Mesothelial cell of epicardium (in vitro differentiated cells): ENCODE data around the gene KRT14. TPM values are rescaled to one million over a fixed set of nuclear protein-coding genes. Genes with fewer than 3 reads are reported as not detected.
A peak's percentile ranks its signal among the peaks of the same experiment; 100 is the strongest.

Experiments
- DNase-seq, 2 experiments: peaks; one replicate each; pipeline ENCODE4 v3.0.0; 2021; ENCODE audit warnings: low spot score in 2 of 2; ENCODE audit not compliant: unreplicated experiment in 2 of 2
- H3K27ac Mint-ChIP-seq: 2 replicates; pipeline ENCODE4 v1.8.0; 2021; ENCODE audit warnings: mixed read lengths
- H3K27me3 Mint-ChIP-seq: 2 replicates; pipeline ENCODE4 v1.8.0; 2021; ENCODE audit warnings: low read depth, mixed read lengths
- H3K36me3 Mint-ChIP-seq: 2 replicates; pipeline ENCODE4 v1.8.0; 2021; ENCODE audit warnings: mixed read lengths
- H3K4me1 Mint-ChIP-seq: 2 replicates; pipeline ENCODE4 v1.8.0; 2021; ENCODE audit warnings: mixed read lengths
- H3K4me3 Mint-ChIP-seq: 2 replicates; pipeline ENCODE4 v1.8.0; 2021; ENCODE audit warnings: mild to moderate bottlenecking, moderate library complexity, mixed read lengths
- H3K9me3 Mint-ChIP-seq: 2 replicates; pipeline ENCODE4 v1.8.0; 2021; ENCODE audit warnings: mixed read lengths
- CTCF ChIP-seq: fragments of 200-600 bp; sonication (generic); IDR thresholded peaks from one replicate; pipeline ENCODE4 v1.5.0; 2021; ENCODE audit warnings: antibody characterized with exemption; ENCODE audit not compliant: unreplicated experiment
- total RNA-seq: library from RNA; stranded (reverse); gene quantifications from 3 replicates; pipeline ENCODE4 v1.2.1, GENCODE V29; 2021

Gene KRT14
- total RNA-seq, 1 donor from 2014 or later = not detected

GRCh38 chr17:41594363-41594915, 7.7 kb upstream of the KRT14 start:
- H3K36me3 Mint-ChIP-seq = no peaks in the 10 kb centered on the region
- TF ChIP-seq CTCF = no peak
- H3K4me1 Mint-ChIP-seq = peaks cover 11% of the 10 kb centered on the region
- no peak for DNase-seq
- H3K4me3 Mint-ChIP-seq = no peak overlapping the region
- peaks cover 5% of the 10 kb centered on the region for H3K27me3 Mint-ChIP-seq
- no peaks in the 10 kb centered on the region for H3K9me3 Mint-ChIP-seq
- no peak overlapping the region for H3K27ac Mint-ChIP-seq

DNA sequence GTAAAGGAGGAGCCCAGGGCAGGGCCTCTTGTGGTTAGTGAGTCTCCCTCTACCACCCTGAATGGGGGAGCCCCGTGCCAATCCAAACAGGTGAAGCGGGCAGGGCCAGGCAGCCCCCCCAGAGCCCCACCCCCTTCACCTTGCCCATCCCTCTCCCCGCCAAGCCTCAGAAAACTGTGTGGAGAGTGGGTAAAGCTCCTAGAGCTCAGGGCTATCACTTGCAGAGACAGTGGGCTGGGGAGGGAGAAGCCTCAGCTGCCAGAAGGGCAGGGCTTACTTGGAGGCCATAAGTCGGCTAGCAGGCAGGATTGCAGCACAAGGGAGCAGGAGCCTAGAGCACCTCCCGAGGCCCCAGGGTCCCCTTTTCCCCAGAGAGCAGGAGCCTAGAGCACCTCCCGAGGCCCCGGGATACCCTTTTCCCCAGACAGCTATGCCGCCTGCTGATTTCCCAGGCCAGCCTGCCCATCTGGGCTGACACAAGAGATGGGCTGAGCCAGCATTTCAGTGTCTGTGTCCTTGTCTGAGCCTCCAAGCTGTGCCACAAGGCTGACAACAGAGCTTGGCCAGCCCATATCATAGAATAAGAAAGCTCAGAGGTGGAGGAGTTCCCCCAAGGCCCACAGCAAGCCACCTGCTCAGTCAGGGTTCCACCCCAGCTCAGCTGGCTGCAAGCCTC, 6.7 kb upstream of the KRT14 start:
- DNase-seq = no peak
- Mint-ChIP-seq H3K27me3 (peaks cover 5% of the 10 kb centered on the region), H3K4me1 (peaks cover 13% of the 10 kb centered on the region), H3K4me3 (no peak overlapping the region), H3K36me3 (no peaks in the 10 kb centered on the region), H3K9me3 (no peaks in the 10 kb centered on the region), H3K27ac (no peak overlapping the region)
- TF ChIP-seq CTCF = no peak

DNA sequence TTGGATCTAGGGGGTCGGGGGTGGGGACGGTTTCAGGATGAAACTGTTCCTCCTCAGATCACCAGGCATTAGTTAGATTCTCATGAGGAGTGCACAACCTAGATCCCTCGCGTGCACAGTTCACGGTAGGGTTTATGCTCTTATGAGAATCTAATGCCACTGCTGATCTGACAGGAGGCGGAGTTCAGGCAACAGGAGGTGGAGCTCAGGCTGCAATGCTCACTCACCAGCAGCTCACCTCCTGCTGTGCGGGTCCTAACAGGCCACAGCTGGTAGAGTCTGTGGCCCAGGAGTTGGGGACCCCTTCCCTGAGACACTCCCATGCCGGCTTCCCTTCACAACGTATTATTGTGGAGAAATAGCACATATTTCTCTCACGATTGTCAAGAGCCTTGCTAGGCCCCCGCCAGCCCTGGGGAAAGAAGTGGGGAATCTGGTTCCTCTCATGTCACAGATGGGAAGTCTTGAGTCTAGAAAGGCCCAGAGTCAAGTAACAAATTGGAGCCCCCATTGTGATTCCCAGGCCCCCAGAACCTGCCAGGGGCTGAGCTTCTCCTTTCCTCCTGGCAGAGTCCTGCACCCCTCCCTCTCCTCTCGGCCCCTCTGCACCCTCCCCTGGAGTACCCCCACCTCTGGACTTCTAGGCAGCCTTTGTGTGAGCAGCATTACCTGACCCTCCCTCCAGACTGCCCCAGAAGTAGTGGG, 6.1 kb upstream of the KRT14 start:
- DNase-seq = no peak
- Mint-ChIP-seq H3K4me3 (no peak overlapping the region), H3K4me1 (peaks cover 16% of the 10 kb centered on the region), H3K27ac (no peak overlapping the region), H3K36me3 (no peaks in the 10 kb centered on the region), H3K9me3 (no peaks in the 10 kb centered on the region), H3K27me3 (peaks cover 5% of the 10 kb centered on the region)
- no peak for TF ChIP-seq CTCF

- no peaks in the 10 kb centered on the region for H3K9me3 Mint-ChIP-seq
- H3K27me3 Mint-ChIP-seq = no peaks in the 10 kb centered on the region
- H3K4me1 Mint-ChIP-seq = peaks cover 16% of the 10 kb centered on the region
- DNase-seq = no peak
- H3K27ac Mint-ChIP-seq = no peak overlapping the region
- no peak for TF ChIP-seq CTCF
- no peaks in the 10 kb centered on the region for H3K36me3 Mint-ChIP-seq
- H3K4me3 Mint-ChIP-seq = no peak overlapping the region
Observed at GRCh38 chr17:41589301-41589700, 2.6 kb upstream of the KRT14 start.

- no peaks in the 10 kb centered on the region for H3K27me3 Mint-ChIP-seq
- no peak overlapping the region for H3K4me3 Mint-ChIP-seq
- no peaks in the 10 kb centered on the region for H3K9me3 Mint-ChIP-seq
- no peak for DNase-seq
- H3K4me1 Mint-ChIP-seq = peaks cover 12% of the 10 kb centered on the region
- no peak for TF ChIP-seq CTCF
- H3K27ac Mint-ChIP-seq = peak overlapping the region; percentile 72
- H3K36me3 Mint-ChIP-seq = no peaks in the 10 kb centered on the region
Observed at GRCh38 chr17:41588126-41588810, 1.6 kb upstream of the KRT14 start.
